ENCODE results near the gene B4GALT1. TPM values are rescaled to one million over a fixed set of nuclear protein-coding genes. Genes with fewer than 3 reads are reported as not detected.

The B4GALT1 gene
- total and polyA plus RNA-seq, 2 of the 8 experiments (the other 6 are each of a cell fraction or from before 2014, with no cell fraction given), result 12.8 to 18.2 TPM

DNA sequence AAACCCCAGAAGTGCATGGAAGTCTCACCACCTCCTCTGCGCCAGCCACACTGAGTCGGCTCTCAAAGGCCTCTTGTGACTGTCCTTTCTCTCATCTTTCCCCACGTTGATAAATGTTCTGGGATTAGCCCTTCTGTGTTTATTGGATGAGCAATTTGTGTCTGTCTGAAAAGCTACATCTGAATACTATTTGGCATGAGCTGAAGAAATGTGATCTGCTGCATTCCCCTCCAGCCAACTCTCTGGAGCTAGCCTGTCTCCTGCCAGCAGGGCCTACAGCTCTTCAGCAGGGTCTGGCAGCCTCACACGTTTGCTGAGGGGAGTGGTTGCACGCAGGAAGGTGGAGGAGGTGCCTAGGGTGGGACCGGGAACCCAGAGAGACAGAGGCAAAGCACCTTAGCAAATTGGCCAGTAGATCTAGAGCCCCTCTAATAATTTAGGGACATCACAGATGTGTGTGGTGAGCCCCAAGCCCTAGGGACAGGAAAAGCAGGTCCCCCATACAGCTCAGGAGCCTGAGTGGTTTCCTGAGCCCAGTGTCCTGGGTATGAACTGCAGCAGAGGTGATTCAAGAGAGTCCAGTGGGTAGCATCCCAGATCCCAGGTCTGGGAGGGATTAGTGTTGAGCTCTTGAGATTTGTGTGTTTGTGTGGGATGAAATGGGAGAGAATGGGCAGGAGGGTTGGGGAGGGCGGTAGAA, 20.5 kb upstream of the B4GALT1 start (continued):
- TF ChIP-seq, protein P1, sequence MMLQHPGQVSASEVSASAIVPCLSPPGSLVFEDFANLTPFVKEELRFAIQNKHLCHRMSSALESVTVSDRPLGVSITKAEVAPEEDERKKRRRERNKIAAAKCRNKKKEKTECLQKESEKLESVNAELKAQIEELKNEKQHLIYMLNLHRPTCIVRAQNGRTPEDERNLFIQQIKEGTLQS (IDR thresholded peaks at IDR 0.05; ENCODE audit: insufficient read depth, low read depth, low read length), result no peak
- TF ChIP-seq, protein P2, sequence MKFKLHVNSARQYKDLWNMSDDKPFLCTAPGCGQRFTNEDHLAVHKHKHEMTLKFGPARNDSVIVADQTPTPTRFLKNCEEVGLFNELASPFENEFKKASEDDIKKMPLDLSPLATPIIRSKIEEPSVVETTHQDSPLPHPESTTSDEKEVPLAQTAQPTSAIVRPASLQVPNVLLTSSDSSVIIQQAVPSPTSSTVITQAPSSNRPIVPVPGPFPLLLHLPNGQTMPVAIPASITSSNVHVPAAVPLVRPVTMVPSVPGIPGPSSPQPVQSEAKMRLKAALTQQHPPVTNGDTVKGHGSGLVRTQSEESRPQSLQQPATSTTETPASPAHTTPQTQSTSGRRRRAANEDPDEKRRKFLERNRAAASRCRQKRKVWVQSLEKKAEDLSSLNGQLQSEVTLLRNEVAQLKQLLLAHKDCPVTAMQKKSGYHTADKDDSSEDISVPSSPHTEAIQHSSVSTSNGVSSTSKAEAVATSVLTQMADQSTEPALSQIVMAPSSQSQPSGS (IDR thresholded peaks at IDR 0.05; ENCODE audit: low read length), result no peak
- TF ChIP-seq PHF8 (conservative IDR thresholded peaks at IDR 0.05; ENCODE audit: low read depth, low read length) (no peak), RXRA (IDR thresholded peaks at IDR 0.05; ENCODE audit: insufficient read depth, low read depth, low read length) (no peak), NANOG (IDR thresholded peaks at IDR 0.05; ENCODE audit: insufficient read depth, low read depth, low read length, poor library complexity, severe bottlenecking) (no peak), NRF1 (IDR thresholded peaks at IDR 0.05; ENCODE audit: low read depth, low read length) (no peak), KDM5A (IDR thresholded peaks at IDR 0.05; ENCODE audit: low read length) (no peak)
